ENCODE measurements around the gene CFAP77. TPM values are rescaled to one million over a fixed set of nuclear protein-coding genes. Genes with fewer than 3 reads are reported as not detected.

The CFAP77 gene
- total RNA-seq, 4 donors from 2014 or later, result not detected

DNA sequence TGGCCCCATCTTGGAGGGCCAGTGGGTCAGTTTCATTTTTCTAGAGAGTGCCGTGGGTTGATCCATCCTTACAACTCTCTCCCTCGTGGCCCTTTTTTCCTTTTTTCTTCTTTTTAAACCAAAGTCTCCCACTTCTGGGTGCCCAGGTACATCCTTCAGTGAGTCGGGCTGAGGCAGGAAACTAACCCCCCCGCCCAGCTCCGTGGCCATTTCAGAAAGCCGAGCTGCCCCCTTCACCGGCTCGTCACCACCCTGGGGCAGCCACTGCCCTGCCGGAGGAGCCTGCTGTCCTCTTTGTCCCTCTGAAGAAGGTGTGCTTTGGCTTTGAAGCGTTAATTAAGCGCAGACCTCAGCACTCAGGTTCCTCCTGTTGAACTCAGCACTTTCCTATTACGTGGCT is 5.2 kb downstream of the CFAP77 start:
- Histone ChIP-seq H3K27me3 (peaks cover 0 to 100% (median 31%) of the 10 kb centered on the region in 4 donors), H3K9me3 (no peaks in the 10 kb centered on the region), H3K36me3 (no peaks in the 10 kb centered on the region), H3K4me1 (peaks cover 12 to 13% (median 13%) of the 10 kb centered on the region in 4 donors), H3K4me3 (no peak overlapping the region), H3K27ac (replicated peaks in 1 of 4) (no peak overlapping the region)
- no peak for DNase-seq (ENCODE audit: extremely low spot score)
- TF ChIP-seq POLR2AphosphoS5 (IDR thresholded peaks at IDR 0.05) (no peak), EP300 (IDR thresholded peaks at IDR 0.05) (no peak), POLR2A (IDR thresholded peaks at IDR 0.05; ENCODE audit: low read depth) (no peak), CTCF (IDR thresholded peaks at IDR 0.05) (no peak)
- intact Hi-C loops (cut with DNase I), result loop anchor here (10.0 kb wide), 1 partner anchor 390 kb away; no protein-coding TSS in a partner anchor
- 40% methylated on average over 12 of the region's 12 CpGs for WGBS

DNA sequence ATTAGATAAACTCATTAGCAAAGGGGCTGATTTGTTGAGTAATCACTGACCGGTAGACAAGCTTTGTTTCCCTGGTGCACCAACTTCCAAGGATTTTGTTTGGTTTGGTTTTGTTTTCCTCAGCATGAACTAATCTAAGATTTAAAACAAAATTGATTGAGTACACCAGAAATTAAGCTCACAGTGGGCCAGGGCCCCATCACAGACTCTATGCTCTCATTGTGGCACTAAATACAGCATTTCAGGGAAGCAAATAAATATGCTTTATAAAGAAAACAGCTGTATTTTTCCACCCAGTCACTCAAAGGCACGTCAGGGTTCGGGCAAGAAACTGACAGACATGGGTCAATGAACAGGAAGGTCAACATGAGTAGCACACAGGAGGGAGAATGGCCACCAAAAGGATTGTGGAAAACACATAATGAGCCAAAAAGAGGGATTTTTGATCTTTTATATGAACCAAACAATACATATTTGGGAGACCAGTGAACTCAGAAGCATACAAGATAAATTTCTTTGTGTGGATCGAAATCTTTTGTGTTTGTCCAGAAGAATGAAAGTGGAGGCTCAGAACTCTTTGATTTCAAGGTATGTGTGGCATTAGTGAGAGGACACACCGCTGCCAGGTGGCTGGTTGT is 8.8 kb downstream of the CFAP77 start:
- no peaks in the 10 kb centered on the region for H3K4me1 ChIP-seq
- no peaks in the 10 kb centered on the region for H3K36me3 ChIP-seq
- no peak for DNase-seq (ENCODE audit: extremely low spot score)
- 70% methylated on average over 5 of the region's 5 CpGs for WGBS
- no peak for TF ChIP-seq POLR2A (IDR thresholded peaks at IDR 0.05; ENCODE audit: low read depth)
- no peak for TF ChIP-seq EP300 (IDR thresholded peaks at IDR 0.05)
- TF ChIP-seq CTCF (IDR thresholded peaks at IDR 0.05), result no peak
- no peak for TF ChIP-seq POLR2AphosphoS5 (IDR thresholded peaks at IDR 0.05)
- peaks cover 0 to 93% (median 10%) of the 10 kb centered on the region in 4 donors for H3K27me3 ChIP-seq
- H3K4me3 ChIP-seq, result no peak overlapping the region
- intact Hi-C loops (cut with DNase I), result loop anchor here (10.0 kb wide), 1 partner anchor 386 kb away; no protein-coding TSS in a partner anchor
- no peaks in the 10 kb centered on the region for H3K9me3 ChIP-seq
- no peak overlapping the region for H3K27ac ChIP-seq (replicated peaks in 1 of 4)

DNA sequence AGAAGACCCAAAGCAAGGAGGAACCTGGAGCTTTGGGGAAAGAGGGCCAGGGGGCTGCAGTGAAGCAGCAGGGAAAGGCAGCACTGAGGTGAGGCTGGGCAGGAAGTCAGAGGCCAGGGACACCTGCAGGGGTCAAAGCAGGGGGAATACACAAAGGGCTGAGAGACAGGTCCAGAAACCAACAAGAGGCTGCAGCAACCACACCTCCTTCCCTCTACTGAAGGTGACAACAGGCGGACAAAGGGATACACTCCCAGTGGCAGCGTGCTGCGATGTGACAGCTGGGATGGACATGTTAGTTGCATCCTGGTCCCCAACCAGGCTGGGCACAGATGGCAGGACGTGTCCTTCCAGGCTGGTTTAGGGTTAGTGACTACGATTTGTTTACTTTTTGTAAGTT is 12.6 kb downstream of the CFAP77 start:
- no peak overlapping the region for H3K27ac ChIP-seq (replicated peaks in 1 of 4)
- H3K36me3 ChIP-seq, result no peaks in the 10 kb centered on the region
- WGBS, result 60% methylated on average over 4 of the region's 5 CpGs
- TF ChIP-seq POLR2A (IDR thresholded peaks at IDR 0.05; ENCODE audit: low read depth), result no peak
- no peaks in the 10 kb centered on the region for H3K9me3 ChIP-seq
- no peak overlapping the region for H3K4me3 ChIP-seq
- DNase-seq (ENCODE audit: extremely low spot score), result no peak
- intact Hi-C loops (cut with DNase I), result no loop called here
- H3K27me3 ChIP-seq, result peaks cover 0 to 89% (median 5%) of the 10 kb centered on the region in 4 donors
- H3K4me1 ChIP-seq, result no peaks in the 10 kb centered on the region

- 91% methylated on average over 5 of the region's 5 CpGs for WGBS
- Histone ChIP-seq H3K36me3 (no peaks in the 10 kb centered on the region), H3K27ac (replicated peaks in 1 of 4) (no peak overlapping the region), H3K4me1 (no peaks in the 10 kb centered on the region), H3K9me3 (no peaks in the 10 kb centered on the region), H3K4me3 (no peak overlapping the region), H3K27me3 (peaks cover 0 to 89% (median 5%) of the 10 kb centered on the region in 4 donors)
- no peak for DNase-seq (ENCODE audit: extremely low spot score)
- TF ChIP-seq CTCF (IDR thresholded peaks at IDR 0.05) (no peak), EP300 (IDR thresholded peaks at IDR 0.05) (no peak), POLR2A (IDR thresholded peaks at IDR 0.05; ENCODE audit: low read depth) (no peak), POLR2AphosphoS5 (IDR thresholded peaks at IDR 0.05) (no peak)
- intact Hi-C loops (cut with DNase I), result no loop called here
Measured at GRCh38 chr9:132423503-132423902, 13.5 kb downstream of the CFAP77 start.

GRCh38 chr9:132424857-132425674 is 15.1 kb downstream of the CFAP77 start:
- WGBS, result 41% methylated on average over 22 of the region's 22 CpGs
- TF ChIP-seq CTCF (IDR thresholded peaks at IDR 0.05) (no peak), POLR2AphosphoS5 (IDR thresholded peaks at IDR 0.05) (no peak), POLR2A (IDR thresholded peaks at IDR 0.05; ENCODE audit: low read depth) (no peak), EP300 (IDR thresholded peaks at IDR 0.05) (no peak)
- H3K27me3 ChIP-seq, result peaks cover 0 to 87% (median 5%) of the 10 kb centered on the region in 4 donors

More at GRCh38 chr9:132424857-132425674, 15.1 kb downstream of the CFAP77 start:
- H3K27ac ChIP-seq (replicated peaks in 1 of 4), result no peak overlapping the region
- no peaks in the 10 kb centered on the region for H3K4me1 ChIP-seq
- H3K9me3 ChIP-seq, result no peaks in the 10 kb centered on the region
- no peak overlapping the region for H3K4me3 ChIP-seq
- intact Hi-C loops (cut with DNase I), result no loop called here
- H3K36me3 ChIP-seq, result no peaks in the 10 kb centered on the region
- no peak for DNase-seq (ENCODE audit: extremely low spot score)
